ENCODE measurements around the gene ZFAND3. TPM values are rescaled to one million over a fixed set of nuclear protein-coding genes. Genes with fewer than 3 reads are reported as not detected.

ZFAND3 gene
- total RNA-seq, 1 experiment from 2014 or later: 47.2 TPM

- H3K4me3 ChIP-seq (replicated peaks in 1 of 2; ENCODE audit: low read depth in 1 of 2, low read length in 2 of 2): no peak overlapping the region
- H3K36me3 ChIP-seq (ENCODE audit: control insufficient read depth in 1 of 2, insufficient read depth in 2 of 2, low read length in 2 of 2): no peaks in the 10 kb centered on the region
- no peak overlapping the region for H3K27ac ChIP-seq (ENCODE audit: low read depth, low read length)
- H4K20me1 ChIP-seq (ENCODE audit: insufficient read depth): no peaks in the 10 kb centered on the region
- DNase-seq (ENCODE audit: low read depth, low spot score) (no peak), ATAC-seq (no peak)
- H2AFZ ChIP-seq (ENCODE audit: low read depth, low read length, poor library complexity, severe bottlenecking): no peak overlapping the region
- ChIA-PET RAD21 (ENCODE audit: low non-redundant PET in 1 of 2, low total read pairs in 2 of 2, uncharacterized antibody in 2 of 2, unreplicated experiment in 2 of 2) (interaction anchor here in 1 of 2 experiments (0.6 kb wide), 1 partner anchor 245 kb away, joined by 3 read pairs; no protein-coding TSS in a partner anchor), POLR2A (no interaction called here), CTCF (no interaction called here)
- H3K4me1 ChIP-seq (ENCODE audit: control insufficient read depth in 1 of 2, insufficient read depth in 2 of 2, low read length in 2 of 2): peaks cover 0 to 15% of the 10 kb centered on the region in 2 experiments; a peak in 2 of 4 replicates
- intact Hi-C loops (cut with micrococcal nuclease): no loop called here
- no peaks in the 10 kb centered on the region for H3K9me3 ChIP-seq (ENCODE audit: control insufficient read depth in 1 of 2, insufficient read depth in 1 of 2, low read depth in 1 of 2, low read length in 2 of 2)
- H3K4me2 ChIP-seq (ENCODE audit: low read length): no peak overlapping the region
- H3K27me3 ChIP-seq (ENCODE audit: insufficient read depth, low read length): no peaks in the 10 kb centered on the region
- no TSS peak for BruUV-seq (replicated peaks)
- no peak overlapping the region for H3K9ac ChIP-seq (ENCODE audit: low read length)
- no peak for TF ChIP-seq MAX (IDR thresholded peaks at IDR 0.05)
- TF ChIP-seq RAD21 (IDR thresholded peaks at IDR 0.05; ENCODE audit: low read depth): no peak
- no peak for TF ChIP-seq EGR1 (IDR thresholded peaks at IDR 0.05; ENCODE audit: low read depth)
- no peak for TF ChIP-seq CEBPB (IDR thresholded peaks at IDR 0.05; ENCODE audit: low read depth)
- TF ChIP-seq YY1 (IDR thresholded peaks at IDR 0.05; ENCODE audit: extremely low read depth, insufficient replicate concordance, low read depth, low read length): no peak
- no peak for TF ChIP-seq ZNF274 (IDR thresholded peaks at IDR 0.05; ENCODE audit: low read depth, low read length)
- TF ChIP-seq CBX3 (IDR thresholded peaks at IDR 0.05; ENCODE audit: low read depth): no peak
- no peak for TF ChIP-seq ELF1 (IDR thresholded peaks at IDR 0.05; ENCODE audit: borderline replicate concordance, low read depth)
- no peak for TF ChIP-seq SP1 (IDR thresholded peaks at IDR 0.05; ENCODE audit: low read depth)
- TF ChIP-seq EZH2 (IDR thresholded peaks at IDR 0.05): no peak
- TF ChIP-seq JUND (IDR thresholded peaks at IDR 0.05): no peak
- TF ChIP-seq CTCF (IDR thresholded peaks at IDR 0.05 in 2 of 3, conservative IDR thresholded peaks at IDR 0.05 in 1 of 3; ENCODE audit: borderline replicate concordance in 1 of 3, insufficient read depth in 1 of 3, low read depth in 2 of 3, low read length in 2 of 3): no peak
- no peak for TF ChIP-seq TCF7L2 (IDR thresholded peaks at IDR 0.05; ENCODE audit: borderline replicate concordance, extremely low read depth, insufficient read depth, insufficient read length)
- no peak for TF ChIP-seq FOSL1 (IDR thresholded peaks at IDR 0.05; ENCODE audit: low read depth)
- no peak for TF ChIP-seq EZH2phosphoT487 (IDR thresholded peaks at IDR 0.05; ENCODE audit: borderline replicate concordance)
- no peak for TF ChIP-seq SIN3A (IDR thresholded peaks at IDR 0.05; ENCODE audit: low read depth)
- no peak for TF ChIP-seq ZBTB33 (IDR thresholded peaks at IDR 0.05; ENCODE audit: extremely low read depth, insufficient replicate concordance, low read length)
- TF ChIP-seq ZFX (IDR thresholded peaks at IDR 0.05): no peak
- no peak for TF ChIP-seq REST (IDR thresholded peaks at IDR 0.05; ENCODE audit: low read depth)
- no peaks in the 10 kb centered on the region for H3K79me2 ChIP-seq (ENCODE audit: insufficient read depth, low read length)
- no peaks in the 10 kb centered on the region for H3K9me2 ChIP-seq (ENCODE audit: insufficient read depth)
Measured at GRCh38 chr6:37783856-37784584, 35.5 kb upstream of the ZFAND3 start.
